Endometrial microvascular endothelial cells (primary cell): Measurements from ENCODE around the gene CCDC9B. TPM values are rescaled to one million over a fixed set of nuclear protein-coding genes. Genes with fewer than 3 reads are reported as not detected.

Experiments used
- in situ Hi-C: cut with HindIII; loops from 2 replicates; pipeline ENCODE4 v1.10.0; 2017; ENCODE audit warnings: low sequenced_read_pairs, low pct_unique_long_range_greater_than_20kb; ENCODE audit errors: inconsistent ontology term
- total RNA-seq: library from RNA; depleted of rRNA; stranded (reverse); fragments of >200 nt; gene quantifications from one replicate; pipeline ENCODE4 v1.2.3, GENCODE V29; 2015; ENCODE audit errors: inconsistent ontology term

Gene CCDC9B
- total RNA-seq, 1 donor from 2014 or later: 16.1 TPM

DNA sequence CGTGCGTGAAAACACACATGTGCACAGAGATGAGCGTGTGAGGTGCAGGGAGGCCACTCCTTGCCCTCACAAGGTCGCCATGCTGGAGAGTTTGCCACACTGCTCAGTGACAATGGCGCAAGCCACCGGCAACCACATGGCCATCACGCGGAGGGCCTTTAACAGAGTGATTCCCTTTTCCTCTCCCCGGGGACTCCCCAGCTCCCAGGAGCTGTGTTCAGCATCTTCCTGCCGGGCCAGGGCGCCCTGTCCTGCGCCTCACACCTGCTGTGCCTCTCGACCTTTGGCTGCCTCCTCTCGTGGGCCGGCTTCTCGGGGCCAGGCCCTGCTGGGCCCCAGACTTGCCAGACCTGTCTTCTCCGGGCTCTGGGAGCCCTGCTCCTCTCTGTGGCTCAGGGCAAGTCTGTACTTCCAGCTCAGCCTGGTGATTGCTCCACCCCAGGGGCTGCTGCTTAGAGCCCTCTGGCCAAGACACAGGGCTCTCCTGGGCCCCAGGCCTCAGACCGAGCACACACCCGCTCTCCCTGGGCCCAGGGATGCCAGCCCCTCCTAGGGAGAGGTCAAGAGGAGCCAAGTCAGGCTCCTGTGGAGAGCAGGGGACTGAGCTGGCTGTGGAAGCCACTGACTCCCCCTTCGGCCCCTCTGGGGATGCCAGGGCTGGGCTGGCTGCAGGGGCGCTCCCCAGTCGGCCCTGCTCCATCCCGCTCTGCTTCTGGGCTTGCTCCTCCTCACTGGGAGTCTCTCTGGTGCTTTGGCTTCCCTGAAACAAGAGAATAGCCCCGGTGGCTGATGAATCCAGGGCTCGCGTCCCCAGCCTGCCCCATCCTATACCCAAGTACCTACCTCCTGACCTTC, 5.6 kb downstream of the CCDC9B start:
- in situ Hi-C loops: no loop called here

DNA sequence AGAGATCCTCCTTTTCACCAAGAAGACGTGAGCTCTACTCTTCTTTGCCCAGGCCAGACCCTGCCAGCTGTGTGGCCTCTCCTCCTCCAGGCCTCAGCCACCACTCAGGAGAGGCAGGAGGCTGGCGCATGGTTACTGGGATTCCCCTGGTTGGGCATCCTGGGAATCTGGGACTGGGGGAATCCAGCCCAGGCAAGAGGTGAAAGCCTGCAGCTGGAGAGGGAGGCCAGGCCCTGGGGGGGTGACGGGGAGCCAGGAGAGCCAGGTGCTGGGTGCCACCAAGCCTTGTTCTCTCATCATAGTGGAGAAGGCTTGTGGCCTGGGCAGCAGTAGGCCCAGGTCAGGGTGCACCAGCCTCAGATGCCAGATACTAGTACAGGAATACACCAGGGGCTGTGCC, 6.2 kb downstream of the CCDC9B start:
- in situ Hi-C loops: no loop called here

DNA sequence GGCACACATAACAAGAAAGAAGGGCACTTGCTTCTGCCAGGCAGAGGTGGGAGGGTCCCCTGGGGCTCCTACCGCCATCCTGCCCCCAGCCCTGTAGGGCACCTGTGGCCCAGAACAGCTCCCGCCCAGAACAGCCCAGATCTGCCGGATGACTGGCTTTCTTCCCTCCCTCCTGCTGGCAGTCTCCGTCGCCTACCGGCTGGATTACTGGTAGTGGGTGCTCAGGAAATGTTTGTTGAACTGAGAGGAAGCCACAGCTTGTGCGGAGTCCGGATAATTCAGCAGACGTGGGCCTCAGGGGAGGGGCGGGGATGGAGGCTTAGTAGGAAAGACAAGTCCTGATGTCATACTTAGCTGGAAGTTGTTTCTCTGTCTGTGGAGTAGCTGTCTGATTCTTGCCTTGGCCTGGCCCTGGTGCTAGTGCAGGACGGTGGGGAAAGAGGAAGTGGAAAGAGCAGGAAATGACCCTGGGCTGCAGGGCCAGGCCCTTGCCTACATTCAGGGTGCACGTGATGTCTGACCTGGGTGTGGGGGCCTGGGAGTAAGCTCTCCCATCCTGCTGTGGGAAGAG, 6.7 kb downstream of the CCDC9B start:
- in situ Hi-C loops: no loop called here

- in situ Hi-C loops: no loop called here
Measured at GRCh38 chr15:40332113-40332781, 8.5 kb downstream of the CCDC9B start.

GRCh38 chr15:40331637-40332036, 9.1 kb downstream of the CCDC9B start:
- in situ Hi-C loops: no loop called here

GRCh38 chr15:40331026-40331425, 9.7 kb downstream of the CCDC9B start:
- in situ Hi-C loops: no loop called here

DNA sequence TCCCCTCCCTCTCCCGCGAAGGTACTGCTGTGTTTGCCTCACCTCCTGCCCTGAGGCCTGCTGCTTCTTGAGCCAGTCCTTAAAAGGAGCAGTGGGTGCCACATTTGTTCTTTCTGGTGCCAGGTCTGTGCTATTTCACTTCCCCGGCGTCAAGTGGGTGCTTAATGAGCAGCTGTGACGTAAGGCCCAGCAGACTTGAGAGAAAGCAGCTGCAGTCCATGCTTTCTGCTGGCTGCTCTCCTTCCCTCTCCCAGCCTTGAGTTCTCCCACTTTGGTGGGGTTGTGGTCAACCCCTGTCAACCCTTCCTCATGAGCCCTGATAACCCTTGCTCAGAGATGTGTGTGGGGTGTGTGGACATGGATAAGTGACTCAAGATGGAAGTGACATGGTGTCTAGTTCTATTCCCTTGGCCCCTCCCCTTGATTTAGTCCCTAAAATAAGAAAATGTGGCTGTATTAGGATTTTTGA, 10.3 kb downstream of the CCDC9B start:
- in situ Hi-C loops: no loop called here

- in situ Hi-C loops: no loop called here
Measured at GRCh38 chr15:40329804-40330203, 10.9 kb downstream of the CCDC9B start.

- in situ Hi-C loops: no loop called here
Measured at GRCh38 chr15:40328751-40329150, 12.0 kb downstream of the CCDC9B start.

- in situ Hi-C loops: no loop called here
Measured at GRCh38 chr15:40328176-40328575, 12.6 kb downstream of the CCDC9B start.

- in situ Hi-C loops: no loop called here
Measured at GRCh38 chr15:40327457-40327856, 13.3 kb downstream of the CCDC9B start.

- in situ Hi-C loops: no loop called here
Measured at GRCh38 chr15:40325700-40326099, 15.0 kb downstream of the CCDC9B start.

- in situ Hi-C loops: no loop called here
Measured at GRCh38 chr15:40325188-40325587, 15.6 kb downstream of the CCDC9B start.

DNA sequence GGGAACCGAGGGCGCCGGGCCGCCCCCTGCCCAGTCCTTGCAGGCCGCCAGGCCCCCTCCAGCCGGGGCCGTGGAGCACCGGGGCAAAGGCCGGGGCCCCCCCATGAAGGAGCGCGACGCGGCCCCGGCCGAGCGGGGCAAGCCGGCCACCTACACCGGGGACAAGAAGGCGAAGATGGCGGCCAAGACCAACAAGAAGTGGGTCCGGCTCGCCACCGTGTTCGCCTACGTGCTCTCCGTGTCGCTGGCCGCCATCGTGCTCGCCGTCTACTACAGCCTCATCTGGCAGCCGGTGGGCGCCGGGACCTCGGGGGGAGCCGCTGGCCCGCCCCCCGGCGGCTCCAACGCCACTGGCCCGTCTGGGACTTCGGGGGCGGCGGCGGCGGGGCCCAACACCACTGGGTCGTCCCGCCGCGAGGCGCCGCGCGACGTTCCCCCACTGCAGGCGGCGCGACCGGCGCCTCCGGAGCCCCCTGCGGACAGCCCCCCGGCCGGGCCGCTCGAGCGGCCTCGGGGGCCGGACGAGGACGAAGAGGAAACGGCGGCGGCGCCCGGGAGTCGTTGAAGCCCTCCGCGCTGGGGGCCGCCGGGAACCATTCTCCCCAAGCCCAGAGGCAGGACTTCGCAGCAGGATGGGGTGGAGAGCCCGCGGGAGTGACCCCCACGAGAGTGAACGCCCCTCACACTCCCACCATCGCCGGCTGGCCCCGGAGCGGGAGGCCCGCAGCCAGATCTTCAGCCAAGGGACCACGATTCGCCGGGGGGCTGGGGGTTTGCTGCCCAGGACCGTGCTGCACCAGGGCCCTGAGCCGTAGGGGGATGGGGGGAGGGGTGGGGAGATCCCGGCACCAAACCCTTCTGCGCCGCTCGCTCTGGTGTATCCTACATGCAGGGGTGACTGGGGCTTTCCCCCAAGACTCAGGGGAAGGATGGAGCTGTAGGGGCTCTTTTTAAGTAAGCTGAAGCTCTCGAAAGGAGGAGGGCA, 16.5 kb downstream of the CCDC9B start:
- in situ Hi-C loops: no loop called here

GRCh38 chr15:40323239-40323952, 17.3 kb downstream of the CCDC9B start, which contains the start of gene INAFM2:
Gene INAFM2, plus strand, starts transcription at chr15:40323692. Its CDS starts 364 bp downstream, at chr15:40324056.
- in situ Hi-C loops: no loop called here

DNA sequence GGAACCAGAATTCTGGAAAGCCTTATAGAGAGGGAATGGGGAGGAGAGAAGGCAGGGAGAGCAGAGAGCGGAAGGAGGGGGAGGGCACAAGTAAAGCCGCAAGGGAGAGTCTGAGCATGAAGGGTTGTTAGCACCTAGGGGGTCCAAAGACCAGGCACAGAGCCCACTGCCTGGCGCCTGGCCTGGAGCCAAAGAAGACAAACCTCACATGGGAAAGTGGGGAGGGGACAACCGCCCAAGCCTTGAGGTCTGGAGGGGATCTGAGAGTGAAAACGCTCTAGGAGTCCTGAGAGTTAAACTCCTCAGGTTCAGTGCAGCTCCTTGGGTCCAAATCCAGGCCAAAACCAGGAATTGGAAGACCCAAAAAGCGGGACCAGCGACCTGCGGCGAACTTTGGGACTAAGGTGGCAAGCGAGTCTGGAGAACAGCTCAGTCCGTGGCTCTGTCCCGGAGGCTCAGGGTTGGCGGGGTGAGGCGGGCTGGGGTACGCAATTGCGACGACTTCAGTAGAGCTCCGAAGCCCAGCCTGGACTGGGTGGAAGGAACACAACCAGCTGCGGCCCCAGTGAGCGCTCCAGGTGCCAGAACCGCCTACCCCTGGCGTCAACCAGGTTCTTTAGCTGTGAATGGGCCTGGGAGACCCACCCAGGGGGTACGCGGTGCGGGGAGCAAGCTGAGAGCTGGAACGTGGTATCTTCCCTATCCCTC, 18.1 kb downstream of the CCDC9B start:
- in situ Hi-C loops: no loop called here

- in situ Hi-C loops: no loop called here
Measured at GRCh38 chr15:40320931-40321371, 19.8 kb downstream of the CCDC9B start.
